GM21367 (cell line): ENCODE measurements around the gene DDX59.

Experiments
- ATAC-seq: cut with Tn5 transposase; IDR thresholded peaks from one replicate; pipeline ENCODE4 v1.9.1; 2021; ENCODE audit not compliant: unreplicated experiment

The DDX59 gene

GRCh38 chr1:200669314-200670241 is at the start of gene DDX59:
TSS of gene DDX59 (minus strand) at chr1:200669907. CDS start at chr1:200666740, 3,167 bp downstream.
- peak; percentile 86 for ATAC-seq

- ATAC-seq = no peak
Observed at GRCh38 chr1:200714504-200715187, 44.9 kb upstream of the DDX59 start.

- no peak for ATAC-seq
Observed at GRCh38 chr1:200710166-200710565, 40.5 kb upstream of the DDX59 start.

GRCh38 chr1:200708769-200709168 is 39.1 kb upstream of the DDX59 start:
- no peak for ATAC-seq

GRCh38 chr1:200708161-200708560 is 38.5 kb upstream of the DDX59 start:
- no peak for ATAC-seq

- no peak for ATAC-seq
Observed at GRCh38 chr1:200707116-200707515, 37.4 kb upstream of the DDX59 start.

GRCh38 chr1:200706111-200706814 is 36.6 kb upstream of the DDX59 start:
- no peak for ATAC-seq

GRCh38 chr1:200704986-200705500 is 35.3 kb upstream of the DDX59 start:
- no peak for ATAC-seq

- ATAC-seq = no peak
Observed at GRCh38 chr1:200699871-200700270, 30.2 kb upstream of the DDX59 start.

- ATAC-seq = no peak
Observed at GRCh38 chr1:200694738-200695137, 25.0 kb upstream of the DDX59 start.

GRCh38 chr1:200693327-200693726 is 23.6 kb upstream of the DDX59 start:
- ATAC-seq = no peak

- ATAC-seq = no peak
Observed at GRCh38 chr1:200692316-200692715, 22.6 kb upstream of the DDX59 start.

- no peak for ATAC-seq
Observed at GRCh38 chr1:200686620-200687019, 16.9 kb upstream of the DDX59 start.

- no peak for ATAC-seq
Observed at GRCh38 chr1:200684015-200684414, 14.3 kb upstream of the DDX59 start.

GRCh38 chr1:200683298-200683697 is 13.6 kb upstream of the DDX59 start:
- ATAC-seq = no peak

- no peak for ATAC-seq
Observed at GRCh38 chr1:200681231-200681630, 11.5 kb upstream of the DDX59 start.

GRCh38 chr1:200676829-200677228 is 7.1 kb upstream of the DDX59 start:
- no peak for ATAC-seq

- no peak for ATAC-seq
Observed at GRCh38 chr1:200675588-200675852, 5.8 kb upstream of the DDX59 start.

GRCh38 chr1:200674838-200675587 is 5.3 kb upstream of the DDX59 start:
- ATAC-seq = no peak

- no peak for ATAC-seq
Observed at GRCh38 chr1:200673952-200674823, 4.5 kb upstream of the DDX59 start.
